CD14-positive monocyte (primary cell): ENCODE measurements around the gene DNAAF5. TPM values are rescaled to one million over a fixed set of nuclear protein-coding genes. Genes with fewer than 3 reads are reported as not detected.

ENCODE experiments used
- DNase-seq, 3 donors: peaks; one replicate each; pipeline ENCODE4 v3.0.0-alpha.2; 2011 to 2022
- H2AFZ ChIP-seq: 2 replicates; pipeline ENCODE4 v1.6.0; 2012; ENCODE audit warnings: mild to moderate bottlenecking, low read depth, low read length, inconsistent platforms; ENCODE audit not compliant: insufficient read depth, poor library complexity, severe bottlenecking
- H3K27ac ChIP-seq, 2 donors: 1 replicate in 1 of 2; 2 replicates in 1 of 2; pipeline ENCODE4 v1.5.1; 2012 to 2013; ENCODE audit warnings: low read length in 2 of 2, control low read depth in 1 of 2, inconsistent platforms in 1 of 2, low read depth in 1 of 2, mild to moderate bottlenecking in 1 of 2
- H3K27me3 ChIP-seq, 2 donors: one replicate each; pipeline versions ENCODE4 v1.6.0 to v1.6.1; 2011 to 2013; ENCODE audit warnings: low read length in 2 of 2; ENCODE audit not compliant: control insufficient read depth in 2 of 2, insufficient read depth in 2 of 2
- H3K36me3 ChIP-seq, 2 donors: replicated peaks in 1 of 2; 1 replicate in 1 of 2; 2 replicates in 1 of 2; pipeline versions ENCODE4 v1.5.1 to v1.6.1; 2012 to 2013; ENCODE audit warnings: low read length in 2 of 2, control low read depth in 1 of 2, inconsistent platforms in 1 of 2, mild to moderate bottlenecking in 1 of 2; ENCODE audit not compliant: insufficient read depth in 2 of 2, control insufficient read depth in 1 of 2
- H3K4me1 ChIP-seq, 2 donors: 1 replicate in 1 of 2; 2 replicates in 1 of 2; pipeline versions ENCODE4 v1.5.1 to v1.6.1; 2012 to 2013; ENCODE audit warnings: low read length in 2 of 2, control low read depth in 1 of 2, inconsistent platforms in 1 of 2, mild to moderate bottlenecking in 1 of 2, moderate library complexity in 1 of 2; ENCODE audit not compliant: insufficient read depth in 2 of 2, control insufficient read depth in 1 of 2
- H3K4me2 ChIP-seq: replicated peaks from 2 replicates; pipeline ENCODE3; 2012; ENCODE audit warnings: low read length, moderate library complexity, mild to moderate bottlenecking; ENCODE audit not compliant: poor library complexity, severe bottlenecking; ENCODE audit errors: extremely low read depth
- H3K4me3 ChIP-seq, 3 experiments: fragments of 200-600 bp in 1 of 3; sonication (generic) in 1 of 3; replicated peaks in 1 of 3; 1 replicate in 2 of 3; 2 replicates in 1 of 3; pipeline ENCODE4 v1.5.1; 2011 to 2013; ENCODE audit warnings: low read length in 3 of 3, mild to moderate bottlenecking in 3 of 3, control low read depth in 2 of 3, low read depth in 2 of 3, inconsistent platforms in 1 of 3, moderate library complexity in 1 of 3
- H3K79me2 ChIP-seq: 2 replicates; pipeline ENCODE4 v1.6.0; 2012; ENCODE audit warnings: mild to moderate bottlenecking, control low read depth, inconsistent platforms, low read length, moderate library complexity; ENCODE audit not compliant: insufficient read depth
- H3K9ac ChIP-seq: 2 replicates; pipeline ENCODE4 v1.6.0; 2017; ENCODE audit warnings: low read length, mild to moderate bottlenecking; ENCODE audit not compliant: insufficient read depth, poor library complexity, severe bottlenecking
- H3K9me3 ChIP-seq, 2 donors: replicated peaks in 1 of 2; 1 replicate in 1 of 2; 2 replicates in 1 of 2; pipeline versions ENCODE4 v1.5.1 to v1.6.1; 2012 to 2013; ENCODE audit warnings: low read length in 2 of 2, control low read depth in 1 of 2; ENCODE audit not compliant: control insufficient read depth in 1 of 2, insufficient read depth in 1 of 2
- H4K20me1 ChIP-seq: 2 replicates; pipeline ENCODE4 v1.6.0; 2012; ENCODE audit warnings: mild to moderate bottlenecking, low read length, control low read depth, moderate library complexity; ENCODE audit not compliant: insufficient read depth
- H3K27ac Mint-ChIP-seq, 7 donors: one replicate each; pipeline ENCODE4 v1.8.0; 2020; ENCODE audit warnings: mild to moderate bottlenecking in 7 of 7, mixed read lengths in 7 of 7, moderate library complexity in 6 of 7, inconsistent platforms in 2 of 7
- H3K27me3 Mint-ChIP-seq, 3 donors: one replicate each; pipeline ENCODE4 v1.8.0; 2021 to 2022; ENCODE audit warnings: low read depth in 3 of 3, mild to moderate bottlenecking in 3 of 3, mixed read lengths in 3 of 3, moderate library complexity in 3 of 3, inconsistent platforms in 1 of 3
- H3K36me3 Mint-ChIP-seq, 2 donors: one replicate each; pipeline ENCODE4 v1.8.0; 2020; ENCODE audit warnings: mixed read lengths in 2 of 2, inconsistent platforms in 1 of 2, mild to moderate bottlenecking in 1 of 2
- H3K4me1 Mint-ChIP-seq: one replicate; pipeline ENCODE4 v1.8.0; 2020; ENCODE audit warnings: mild to moderate bottlenecking, mixed read lengths
- H3K4me3 Mint-ChIP-seq, 2 donors: one replicate each; pipeline ENCODE4 v1.8.0; 2020; ENCODE audit warnings: mild to moderate bottlenecking in 2 of 2, mixed read lengths in 2 of 2, moderate library complexity in 1 of 2
- H3K9me3 Mint-ChIP-seq, 7 donors: one replicate each; pipeline ENCODE4 v1.8.0; 2020 to 2022; ENCODE audit warnings: mixed read lengths in 7 of 7, mild to moderate bottlenecking in 6 of 7, moderate library complexity in 6 of 7, inconsistent platforms in 2 of 7
- CTCF ChIP-seq: fragments of 200-600 bp; IDR thresholded peaks from one replicate; pipeline ENCODE4 v1.8.0; 2022; ENCODE audit warnings: antibody characterized with exemption, mild to moderate bottlenecking
- WGBS: methylation state at CpG from one replicate; pipeline ENCODE4 v1.1.5; 2013; ENCODE audit warnings: missing lambda C conversion rate; ENCODE audit not compliant: insufficient coverage; 5-methylcytosine and 5-hydroxymethylcytosine counted together
- intact Hi-C, 2 donors: fragments of 100-400 bp; cut with micrococcal nuclease; formaldehyde crosslinking; loops; one replicate each; pipeline versions ENCODE4 v1.15.0 to v1.15.1; 2023
- polyA minus RNA-seq: library from RNA; depleted of rRNA, polyadenylated mRNA; stranded (reverse); fragments of >200 nt; gene quantifications from 2 replicates; pipeline ENCODE4 v1.2.3, GENCODE V29; 2012
- polyA plus RNA-seq, 3 donors: library from polyadenylated mRNA; depleted of rRNA in 1 of 3; unstranded in 2 of 3; stranded (reverse) in 1 of 3; fragments of 300-500 nt in 2 of 3; fragments of >200 nt in 1 of 3; fragmentation: Illumina TruSeq in 2 of 3; gene quantifications; 1 replicate in 2 of 3; 2 replicates in 1 of 3; pipeline ENCODE4 v1.2.3, GENCODE V29; 2012 to 2021
- total RNA-seq, 12 experiments: library from RNA in 1 of 12; stranded (reverse) in 1 of 12; fragments of 120-200 nt in 1 of 12; gene quantifications; one replicate each; pipeline ENCODE4 v1.2.4 and lab custom pipeline; 2013 to 2026; ENCODE audit warnings: mixed read lengths in 6 of 12, inconsistent platforms in 1 of 12

DNAAF5 gene
- 5.2 TPM for total RNA-seq (2013)
- 1 to 10 TPM; 1.2 to 9.6 (median 2.0) TPM for polyA plus RNA-seq
- polyA minus RNA-seq: 9.1 and 12.5 TPM in 2 replicates
- total RNA-seq (lab: John Stamatoyannopoulos, UW): 2.4 to 7.9 (median 5.0) reads per million in 11 experiments

GRCh38 chr7:726084-726853, at the start of gene DNAAF5:
Gene DNAAF5, plus strand, starts transcription at chr7:726699. Its CDS starts 22 bp downstream, at chr7:726721.
- no peaks in the 10 kb centered on the region for H4K20me1 ChIP-seq
- peak within 1 kb of the TSS; percentile 30 to 80 (median 50) for H3K4me3 ChIP-seq
- peak within 1 kb of the TSS; percentile 66 for H3K9ac ChIP-seq
- Mint-ChIP-seq H3K4me3 (peak within 1 kb of the TSS; percentile 65 to 86), H3K4me1 (peaks cover 17% of the 10 kb centered on the region), H3K27me3 (peaks cover 0 to 3% (median 2%) of the 10 kb centered on the region in 3 donors), H3K9me3 (peaks cover 28 to 45% (median 37%) of the 10 kb centered on the region in 7 donors), H3K27ac (peak within 1 kb of the TSS in 1 of 7 donors; percentile 58), H3K36me3 (peaks cover 10 to 15% of the 10 kb centered on the region in 2 donors)
- peaks cover 13 to 18% of the 10 kb centered on the region in 2 donors for H3K9me3 ChIP-seq
- peak within 1 kb of the TSS; percentile 100 for H2AFZ ChIP-seq
- peak; percentile 82 to 87 (median 86) for DNase-seq
- peaks cover 10 to 16% of the 10 kb centered on the region in 2 donors for H3K36me3 ChIP-seq
- no peak for TF ChIP-seq CTCF
- WGBS: 10% methylated on average over 56 of the region's 56 CpGs
- intact Hi-C loops: loop anchor here in 1 of 2 donors (10.0 kb wide), 1 partner anchor 121 kb away; no protein-coding TSS in a partner anchor
- H3K79me2 ChIP-seq: no peaks in the 10 kb centered on the region
- peaks cover 13 to 15% of the 10 kb centered on the region in 2 donors for H3K4me1 ChIP-seq
- H3K4me2 ChIP-seq: peak within 1 kb of the TSS; percentile 79
- H3K27me3 ChIP-seq: no peaks in the 10 kb centered on the region
- H3K27ac ChIP-seq: peak within 1 kb of the TSS in 1 of 2 donors; percentile 75

- Histone ChIP-seq H2AFZ (no peak overlapping the region), H3K36me3 (no peaks in the 10 kb centered on the region), H3K9ac (no peak overlapping the region), H3K4me3 (no peak overlapping the region), H4K20me1 (no peaks in the 10 kb centered on the region), H3K4me1 (no peaks in the 10 kb centered on the region), H3K4me2 (no peak overlapping the region), H3K9me3 (peaks cover 16 to 31% of the 10 kb centered on the region in 2 donors), H3K27me3 (no peaks in the 10 kb centered on the region), H3K79me2 (no peaks in the 10 kb centered on the region), H3K27ac (no peak overlapping the region)
- intact Hi-C loops: no loop called here
- no peaks in the 10 kb centered on the region for H3K27me3 Mint-ChIP-seq
- no peak for TF ChIP-seq CTCF
- peaks cover 25 to 39% (median 28%) of the 10 kb centered on the region in 7 donors for H3K9me3 Mint-ChIP-seq
- H3K36me3 Mint-ChIP-seq: peaks cover 0 to 2% of the 10 kb centered on the region in 2 donors
- H3K4me3 Mint-ChIP-seq: no peak overlapping the region
- no peak overlapping the region for H3K27ac Mint-ChIP-seq
- WGBS: 95% methylated on average over 19 of the region's 23 CpGs
- no peak for DNase-seq
- H3K4me1 Mint-ChIP-seq: no peaks in the 10 kb centered on the region
Measured at GRCh38 chr7:676972-677385, 49.5 kb upstream of the DNAAF5 start.
